ENCODE results near the gene ZBTB45.

ZBTB45 gene

DNA sequence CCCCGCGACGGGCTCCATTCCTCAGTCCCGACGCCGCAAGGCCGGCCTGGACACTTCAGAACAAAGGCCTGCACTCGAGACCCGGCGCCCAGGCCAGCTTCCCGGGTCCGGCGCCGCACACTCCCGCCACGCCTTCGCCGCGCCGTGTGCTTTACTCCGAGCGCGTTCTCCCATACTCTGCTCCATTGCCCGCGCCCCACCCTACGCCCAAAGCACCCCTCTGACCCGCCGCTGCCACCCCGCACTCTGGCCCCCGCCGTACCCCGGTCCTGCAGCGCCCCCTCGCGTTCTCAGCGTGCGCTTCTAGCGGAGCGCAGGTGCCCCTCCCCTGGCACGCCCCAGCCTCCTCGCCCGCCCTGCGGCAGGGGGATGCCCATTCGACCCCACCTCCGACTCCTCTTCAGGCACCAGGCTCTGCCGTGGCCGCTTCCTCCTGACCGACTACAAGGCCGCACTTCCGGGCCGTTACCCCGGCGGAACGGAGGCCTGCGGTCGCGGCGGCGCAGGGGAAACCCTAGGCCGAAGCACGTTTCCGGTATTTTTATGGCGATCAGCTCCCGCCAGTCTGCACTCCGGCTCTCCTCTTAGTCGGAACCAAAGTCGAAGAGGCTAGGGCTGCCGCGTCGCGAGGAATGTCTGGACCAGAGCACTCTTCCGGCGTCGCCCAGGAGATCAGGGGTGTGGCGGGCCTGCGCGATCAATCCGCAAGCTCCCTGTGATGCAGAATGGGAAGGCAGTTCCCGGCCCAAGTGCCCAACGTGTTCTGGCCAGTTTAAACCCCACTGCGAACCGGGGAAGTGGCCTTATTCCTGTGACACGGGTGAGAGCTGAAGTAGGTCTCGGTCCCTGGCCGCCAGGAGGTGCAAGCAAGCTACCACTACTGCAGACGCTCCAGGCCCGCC is at the start of gene ZBTB45:
ZBTB45 (minus strand) TSS at position 456 of the 902 bp plus-strand sequence. CDS start 2,137 bp downstream, outside the sequence.
- peak; percentile 73 to 80 for DNase-seq (ENCODE audit: extremely low read depth in 1 of 2, low read depth in 1 of 2)

GRCh38 chr19:58568453-58569130 is 49.0 kb upstream of the ZBTB45 start:
- DNase-seq (ENCODE audit: extremely low read depth in 1 of 2, low read depth in 1 of 2): no peak

- DNase-seq (ENCODE audit: extremely low read depth in 1 of 2, low read depth in 1 of 2): no peak
Measured at GRCh38 chr19:58566989-58567388, 47.4 kb upstream of the ZBTB45 start.

- DNase-seq (ENCODE audit: extremely low read depth in 1 of 2, low read depth in 1 of 2): no peak
Measured at GRCh38 chr19:58563823-58564222, 44.2 kb upstream of the ZBTB45 start.

GRCh38 chr19:58563034-58563573 is 43.5 kb upstream of the ZBTB45 start:
- DNase-seq (ENCODE audit: extremely low read depth in 1 of 2, low read depth in 1 of 2): no peak

DNA sequence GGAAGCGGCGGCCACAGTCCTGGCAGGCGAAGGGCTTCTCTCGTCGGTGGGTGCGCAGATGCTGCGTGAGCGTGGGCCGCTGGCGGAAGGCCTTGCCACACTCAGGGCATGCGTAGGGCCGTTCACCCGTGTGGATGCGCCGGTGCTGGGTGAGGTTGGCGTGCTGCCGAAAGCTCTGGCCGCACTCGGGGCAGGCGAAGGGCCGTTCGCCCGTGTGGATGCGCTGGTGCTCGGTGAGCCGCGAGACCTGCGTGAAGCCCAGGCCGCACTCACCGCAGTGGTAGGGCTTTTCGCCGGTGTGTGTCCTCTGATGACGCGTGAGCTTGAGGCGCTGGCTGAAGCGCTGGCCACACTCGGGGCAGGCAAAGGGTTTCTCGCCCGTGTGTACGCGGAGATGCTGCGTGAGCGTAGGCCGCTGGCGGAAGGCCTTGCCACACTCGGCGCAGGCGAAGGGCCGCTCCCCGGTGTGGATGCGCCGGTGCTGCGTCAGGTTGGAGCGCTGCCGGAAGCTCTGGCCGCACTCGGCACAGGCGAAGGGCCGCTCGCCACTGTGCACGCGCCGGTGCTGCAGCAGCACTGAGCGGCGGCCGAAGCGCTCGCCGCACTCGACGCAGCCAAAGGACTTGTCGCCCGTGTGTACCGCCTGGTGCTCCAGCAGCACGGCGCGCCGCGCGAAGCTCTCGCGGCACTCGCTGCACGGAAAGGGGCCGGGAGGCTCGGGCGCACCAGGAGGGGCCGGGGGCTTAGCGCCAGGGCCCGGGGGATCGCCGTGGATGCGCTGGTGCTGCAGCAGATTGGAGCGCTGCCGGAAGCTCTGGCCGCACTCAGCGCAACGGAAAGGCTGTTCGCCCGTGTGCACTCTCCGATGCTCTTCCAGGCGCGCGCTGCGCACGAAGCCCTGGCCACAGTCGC is 42.8 kb upstream of the ZBTB45 start:
- no peak for DNase-seq (ENCODE audit: extremely low read depth in 1 of 2, low read depth in 1 of 2)

DNA sequence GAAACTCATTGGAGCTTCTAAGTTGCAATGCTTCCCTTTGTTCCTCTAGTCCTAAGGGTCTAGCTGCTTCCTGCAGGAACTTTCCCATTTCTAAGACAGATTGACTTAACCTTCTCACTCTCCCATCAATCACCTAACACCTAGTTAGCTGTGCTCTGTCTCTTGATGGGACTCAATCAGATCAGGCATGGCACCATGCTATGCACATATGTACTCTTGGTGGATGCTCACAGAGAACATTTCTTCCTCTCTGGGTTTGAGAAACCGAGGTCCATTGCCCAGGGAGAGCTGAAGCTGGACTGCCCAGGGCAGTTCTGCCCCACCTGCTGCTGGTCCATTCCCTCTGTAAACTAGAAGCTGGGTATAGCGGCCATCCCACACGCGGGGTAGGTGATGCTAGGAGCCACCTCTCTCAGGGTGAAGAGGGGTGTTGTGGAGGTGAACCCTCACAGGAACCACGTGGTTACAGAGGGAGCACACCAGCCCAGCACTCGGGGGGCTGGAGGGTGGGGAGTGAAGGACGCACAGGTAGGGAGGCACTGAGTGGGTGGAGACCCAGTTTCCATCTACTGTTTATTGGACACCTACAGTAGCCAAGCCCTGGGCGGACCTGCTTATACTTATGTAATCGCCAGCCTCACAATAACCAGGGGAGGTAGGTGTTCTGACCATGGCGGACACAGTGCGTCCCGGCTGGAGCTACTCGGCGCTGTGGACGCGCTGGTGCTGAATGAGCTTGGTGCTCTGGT is 41.9 kb upstream of the ZBTB45 start:
- no peak for DNase-seq (ENCODE audit: extremely low read depth in 1 of 2, low read depth in 1 of 2)

DNA sequence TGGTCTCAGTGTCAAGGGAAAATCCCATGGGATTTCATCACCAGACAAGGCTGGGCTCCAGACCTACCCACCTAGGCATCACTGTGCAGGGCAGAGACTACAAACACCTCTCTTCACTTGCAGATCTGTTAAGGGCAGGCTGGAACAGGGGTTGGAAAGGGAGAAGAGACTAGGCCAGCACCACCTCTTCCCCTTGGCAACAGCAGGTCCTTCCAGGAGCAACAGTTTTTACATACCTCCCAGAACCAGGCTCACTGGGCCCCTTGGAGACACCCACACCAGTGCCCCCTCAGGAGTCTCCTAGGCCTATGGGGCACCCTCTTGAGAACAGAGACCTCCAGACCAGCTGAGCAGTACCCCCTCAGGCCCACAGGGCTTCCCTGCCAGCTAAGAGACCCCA is 41.3 kb upstream of the ZBTB45 start:
- DNase-seq (ENCODE audit: extremely low read depth in 1 of 2, low read depth in 1 of 2): no peak

- no peak for DNase-seq (ENCODE audit: extremely low read depth in 1 of 2, low read depth in 1 of 2)
Measured at GRCh38 chr19:58560007-58560887, 40.6 kb upstream of the ZBTB45 start.

GRCh38 chr19:58559275-58560006 is 39.8 kb upstream of the ZBTB45 start:
- peak in 1 of 2 donors; percentile 46 for DNase-seq (ENCODE audit: extremely low read depth in 1 of 2, low read depth in 1 of 2)

DNA sequence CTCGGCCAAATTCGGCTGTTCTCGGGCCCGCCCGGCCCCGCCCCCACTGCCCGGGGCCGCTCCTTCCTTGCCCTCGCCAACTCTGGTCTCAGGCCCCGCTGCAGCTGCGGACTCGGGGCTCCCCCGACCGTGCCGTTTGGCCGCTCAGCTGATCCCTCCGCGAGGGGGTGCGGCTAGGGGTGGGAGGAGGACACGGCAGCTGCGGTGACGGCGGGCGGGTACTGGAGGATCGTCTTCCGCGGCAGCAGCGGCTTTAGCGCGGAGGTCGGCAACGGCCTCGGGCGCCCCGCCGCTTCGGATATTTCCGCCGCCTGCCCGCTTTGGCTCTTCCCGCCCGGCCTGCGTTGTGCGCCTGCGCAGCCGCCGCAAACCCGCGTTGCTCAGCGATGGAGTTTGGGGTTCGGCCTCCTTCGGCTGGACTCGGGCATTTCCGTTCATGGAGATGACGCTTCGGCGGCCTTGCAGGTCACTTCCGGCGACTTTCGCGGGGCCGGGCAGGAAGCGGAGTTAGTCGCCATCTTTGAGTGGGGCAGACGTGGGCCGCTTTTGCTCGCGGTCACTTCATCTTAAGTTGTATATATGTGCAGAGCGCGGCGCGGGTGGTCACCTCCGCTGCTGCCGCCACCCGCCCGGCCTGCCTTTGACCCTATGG is 39.1 kb upstream of the ZBTB45 start:
- DNase-seq (ENCODE audit: extremely low read depth in 1 of 2, low read depth in 1 of 2): peak; percentile 99 to 100

GRCh38 chr19:58558066-58558622 is 38.5 kb upstream of the ZBTB45 start, which contains the start of gene UBE2M:
Gene UBE2M, minus strand, starts transcription at chr19:58558611. Its CDS starts 230 bp downstream, at chr19:58558381.
- no peak for DNase-seq (ENCODE audit: extremely low read depth in 1 of 2, low read depth in 1 of 2)

DNA sequence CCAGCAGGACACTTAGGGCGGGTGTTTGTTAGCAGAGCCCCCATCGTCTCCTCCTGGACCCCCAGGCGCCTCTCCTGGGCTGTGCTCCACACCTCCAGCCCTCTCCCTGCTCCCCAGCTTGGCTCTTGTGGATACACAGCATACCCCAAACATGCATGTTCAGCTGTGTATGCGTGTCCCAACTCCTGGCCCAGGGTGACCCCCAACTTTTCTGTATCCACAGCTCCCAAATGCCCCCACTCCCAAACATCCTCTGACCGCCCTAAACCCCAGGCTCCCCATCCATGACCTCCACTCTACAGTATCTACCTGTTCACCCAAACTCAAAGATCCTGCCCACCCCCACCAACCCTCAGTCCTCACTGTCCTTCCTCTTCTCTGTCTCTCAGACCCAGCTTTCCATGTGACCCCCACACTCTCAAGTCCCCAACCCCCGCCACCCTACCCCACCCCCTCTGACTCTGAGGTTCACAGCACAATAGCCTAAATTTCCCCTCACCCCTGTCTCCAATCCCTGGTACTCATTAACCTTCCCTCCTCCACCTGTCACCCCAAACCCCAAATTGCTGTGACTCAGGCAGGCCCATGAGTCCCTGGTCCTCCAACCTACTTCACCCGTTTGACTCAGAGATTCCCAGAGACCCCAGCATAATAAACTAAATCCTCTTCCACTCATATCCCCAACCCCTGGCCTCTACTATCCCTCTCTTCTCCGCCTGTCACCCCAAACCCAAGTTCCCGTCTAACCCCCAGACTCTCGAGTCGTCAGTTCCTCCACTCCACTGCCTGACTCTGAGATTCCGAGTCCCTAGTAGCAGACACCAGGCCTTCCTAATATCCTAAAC is 37.8 kb upstream of the ZBTB45 start:
- no peak for DNase-seq (ENCODE audit: extremely low read depth in 1 of 2, low read depth in 1 of 2)

- DNase-seq (ENCODE audit: extremely low read depth in 1 of 2, low read depth in 1 of 2): no peak
Measured at GRCh38 chr19:58556622-58557220, 37.1 kb upstream of the ZBTB45 start.

DNA sequence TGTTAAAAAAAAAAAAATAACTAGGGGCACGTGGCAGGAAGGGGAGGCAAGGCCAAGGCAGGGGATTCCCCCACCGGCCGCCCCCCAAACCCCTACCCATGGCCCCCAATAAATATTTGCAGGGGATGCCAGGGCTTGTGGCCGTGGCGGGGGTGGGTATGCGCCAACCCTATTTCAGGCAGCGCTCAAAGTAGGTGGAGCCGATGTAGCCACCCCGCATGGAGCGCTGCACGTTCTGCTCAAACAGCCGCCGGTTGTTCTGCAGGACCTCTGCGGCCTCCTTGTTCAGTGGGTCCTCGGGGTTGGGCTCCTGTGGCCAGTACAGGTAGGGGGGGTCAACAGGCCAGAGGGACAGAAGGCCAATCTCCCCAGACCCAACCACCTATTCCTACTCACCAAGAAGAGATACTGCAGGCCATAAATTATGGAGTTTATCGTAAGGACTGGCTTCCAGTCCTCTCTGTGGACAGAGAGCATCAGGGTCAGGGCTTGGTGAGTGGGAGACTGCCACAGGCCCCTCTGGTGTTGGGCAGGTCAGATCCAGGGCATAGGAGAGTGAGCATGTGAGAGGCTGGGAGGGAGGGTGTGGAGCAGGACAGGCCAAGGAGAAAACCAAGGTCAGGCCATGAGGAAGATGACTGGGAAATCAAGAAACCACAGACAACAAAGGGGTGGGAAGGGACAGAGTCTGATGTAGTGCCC is 36.5 kb upstream of the ZBTB45 start:
- no peak for DNase-seq (ENCODE audit: extremely low read depth in 1 of 2, low read depth in 1 of 2)
